Mucosa of descending colon (tissue), 3 donors: ENCODE data around the gene EVC2. TPM values are rescaled to one million over a fixed set of nuclear protein-coding genes. Genes with fewer than 3 reads are reported as not detected.

Experiments
- ATAC-seq: fragments of 200-7000 bp; cut with Tn5 transposase; one replicate; pipeline ENCODE4 v1.9.1; 2020; ENCODE audit warnings: mild to moderate bottlenecking, moderate library complexity
- DNase-seq, 3 donors: peaks; one replicate each; pipeline ENCODE4 v3.0.0-alpha.2; 2020
- H3K36me3 ChIP-seq: fragments of 200-600 bp; one replicate; pipeline ENCODE4 v1.8.0; 2021; ENCODE audit warnings: low read depth, mild to moderate bottlenecking
- H3K4me1 ChIP-seq: fragments of 200-600 bp; one replicate; pipeline ENCODE4 v1.8.0; 2021; ENCODE audit warnings: low read depth, mild to moderate bottlenecking
- H3K4me3 ChIP-seq: fragments of 200-600 bp; one replicate; pipeline ENCODE4 v1.8.0; 2021; ENCODE audit warnings: mild to moderate bottlenecking
- H3K9me3 ChIP-seq: fragments of 200-600 bp; one replicate; pipeline ENCODE4 v1.8.0; 2021; ENCODE audit warnings: mild to moderate bottlenecking
- intact Hi-C, 2 donors: fragments of 100-400 bp; cut with DNase I in 1 of 2; cut with micrococcal nuclease in 1 of 2; formaldehyde crosslinking; loops; one replicate each; pipeline versions ENCODE4 v1.11.0 to v1.11.1; 2022; cut with DNase I, micrococcal nuclease
- total RNA-seq, 3 donors: library from RNA; stranded (reverse); fragmentation: NEBNext Ultra II Directional in 2 of 3; extraction: Animal tissue kit (Norgen Biotek cat#: 25700) in 2 of 3; gene quantifications; one replicate each; pipeline versions ENCODE4 v1.2.1 to v1.2.4, GENCODE V29; 2021 to 2023
- TF ChIP-seq, protein P1 (sequence below): fragments of 200-600 bp; IDR thresholded peaks from one replicate; pipeline ENCODE4 v1.8.0; 2022; ENCODE audit warnings: antibody characterized with exemption, mild to moderate bottlenecking
- donor health status: DM: no; HTN: no; CAD: no; lungs with moderate emphysema.
- donor health status: DM: no; HTN: no; CAD: no.
- donor health status: DM: no; HTN: yes; CAD: no.

EVC2 gene
- total RNA-seq, 3 donors from 2014 or later, result 0.64 to 6.5 (median 1.1) TPM

DNA sequence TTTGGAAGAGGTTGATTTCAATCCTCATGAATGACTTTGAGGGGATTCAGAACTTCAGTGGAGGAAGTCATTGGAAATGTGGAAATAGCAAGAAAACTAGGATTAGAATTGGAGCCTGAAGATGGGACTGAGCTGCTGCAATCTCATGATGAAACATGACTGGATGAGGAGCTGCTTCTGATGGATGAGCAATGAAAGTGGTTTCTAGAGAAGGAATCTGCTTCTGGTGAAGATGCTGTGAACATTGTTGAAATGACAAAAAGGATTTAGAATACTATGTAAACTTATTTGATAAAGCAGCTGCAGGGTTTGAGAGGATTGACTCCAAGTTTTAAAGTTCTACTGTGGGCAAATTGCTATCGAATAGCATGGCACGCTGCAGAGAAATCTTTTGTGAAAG lies 29.7 kb upstream of the EVC2 start:
- no peaks in the 10 kb centered on the region for H3K36me3 ChIP-seq

DNA sequence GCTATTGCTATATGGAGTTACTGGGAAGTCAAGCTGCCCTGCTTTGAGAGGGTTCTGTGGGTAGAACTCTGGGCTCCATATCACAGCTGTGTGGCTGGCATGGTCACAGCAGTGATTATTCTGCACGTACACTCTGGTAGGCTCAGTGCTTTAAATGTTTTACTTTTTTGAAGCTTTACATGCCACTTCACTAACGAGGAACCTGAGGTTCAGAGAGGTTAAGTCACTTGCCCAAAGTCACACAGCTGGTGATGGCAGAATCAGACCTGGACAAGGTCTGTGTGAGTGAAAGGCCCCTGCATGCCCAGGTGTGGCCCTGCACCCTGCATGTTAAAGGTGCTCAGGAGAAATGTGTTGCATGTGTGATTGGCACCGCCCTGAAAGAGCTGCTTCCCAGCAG lies 27.1 kb upstream of the EVC2 start:
- no peak for ATAC-seq
- H3K9me3 ChIP-seq, result no peaks in the 10 kb centered on the region
- no peak overlapping the region for H3K4me3 ChIP-seq
- TF ChIP-seq, protein P1, sequence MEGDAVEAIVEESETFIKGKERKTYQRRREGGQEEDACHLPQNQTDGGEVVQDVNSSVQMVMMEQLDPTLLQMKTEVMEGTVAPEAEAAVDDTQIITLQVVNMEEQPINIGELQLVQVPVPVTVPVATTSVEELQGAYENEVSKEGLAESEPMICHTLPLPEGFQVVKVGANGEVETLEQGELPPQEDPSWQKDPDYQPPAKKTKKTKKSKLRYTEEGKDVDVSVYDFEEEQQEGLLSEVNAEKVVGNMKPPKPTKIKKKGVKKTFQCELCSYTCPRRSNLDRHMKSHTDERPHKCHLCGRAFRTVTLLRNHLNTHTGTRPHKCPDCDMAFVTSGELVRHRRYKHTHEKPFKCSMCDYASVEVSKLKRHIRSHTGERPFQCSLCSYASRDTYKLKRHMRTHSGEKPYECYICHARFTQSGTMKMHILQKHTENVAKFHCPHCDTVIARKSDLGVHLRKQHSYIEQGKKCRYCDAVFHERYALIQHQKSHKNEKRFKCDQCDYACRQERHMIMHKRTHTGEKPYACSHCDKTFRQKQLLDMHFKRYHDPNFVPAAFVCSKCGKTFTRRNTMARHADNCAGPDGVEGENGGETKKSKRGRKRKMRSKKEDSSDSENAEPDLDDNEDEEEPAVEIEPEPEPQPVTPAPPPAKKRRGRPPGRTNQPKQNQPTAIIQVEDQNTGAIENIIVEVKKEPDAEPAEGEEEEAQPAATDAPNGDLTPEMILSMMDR, result no peak
- no peak for DNase-seq
- intact Hi-C loops, result no loop called here
- no peaks in the 10 kb centered on the region for H3K4me1 ChIP-seq
- no peaks in the 10 kb centered on the region for H3K36me3 ChIP-seq

More for the DNA sequence above, 29.7 kb upstream of the EVC2 start:
- H3K4me1 ChIP-seq, result no peaks in the 10 kb centered on the region
- intact Hi-C loops, result no loop called here
- no peak overlapping the region for H3K4me3 ChIP-seq
- no peak for ATAC-seq
- DNase-seq, result no peak
- H3K9me3 ChIP-seq, result no peaks in the 10 kb centered on the region
- TF ChIP-seq, protein P1, result no peak

DNA sequence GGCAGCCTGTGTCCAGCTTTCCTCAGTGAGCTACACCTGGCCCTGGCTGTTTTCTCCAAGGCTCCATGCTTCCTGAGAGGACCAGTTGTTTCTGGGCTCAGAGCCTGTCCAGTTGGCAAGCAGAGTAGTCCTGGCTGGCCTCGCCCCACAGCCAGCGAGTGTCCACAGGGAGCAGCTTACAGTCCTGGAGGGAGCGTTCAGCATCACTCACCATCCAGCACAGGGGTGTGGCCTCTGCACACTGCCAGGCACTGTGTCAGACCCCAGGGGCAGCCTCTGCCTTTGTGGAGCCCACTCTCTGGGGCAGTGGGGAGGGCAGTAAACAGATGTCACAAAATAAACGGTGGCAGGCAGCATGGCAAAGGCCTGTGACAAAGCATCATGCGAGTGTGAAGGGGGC lies 26.5 kb upstream of the EVC2 start:
- no peaks in the 10 kb centered on the region for H3K36me3 ChIP-seq
- ATAC-seq, result no peak
- intact Hi-C loops, result no loop called here

DNA sequence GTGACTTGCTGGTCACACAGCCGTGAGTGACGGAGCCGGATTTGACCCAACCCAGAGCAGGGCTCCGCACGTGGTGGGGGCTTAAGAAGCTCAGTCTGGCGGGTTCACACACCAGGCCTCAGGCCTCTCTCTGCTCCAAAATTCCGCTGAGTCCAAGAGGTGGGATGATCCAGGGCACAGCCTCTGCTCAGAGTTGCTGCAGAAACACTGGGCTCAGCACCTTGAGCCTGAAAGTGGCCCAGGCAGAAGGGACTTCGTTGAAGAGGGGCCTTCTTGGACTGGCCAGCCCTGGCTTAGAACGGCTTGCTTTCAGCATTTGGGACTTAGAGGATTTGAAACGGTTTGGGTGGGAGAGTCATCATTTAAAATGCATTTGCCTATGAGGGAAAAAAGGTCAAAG lies 23.8 kb upstream of the EVC2 start:
- ATAC-seq, result no peak
- H3K36me3 ChIP-seq, result no peaks in the 10 kb centered on the region
- no peak for DNase-seq
- TF ChIP-seq, protein P1, result no peak
- H3K4me3 ChIP-seq, result no peak overlapping the region
- H3K4me1 ChIP-seq, result no peaks in the 10 kb centered on the region
- intact Hi-C loops, result no loop called here
- no peaks in the 10 kb centered on the region for H3K9me3 ChIP-seq

More for the DNA sequence above, 26.5 kb upstream of the EVC2 start:
- TF ChIP-seq, protein P1, result no peak
- no peak for DNase-seq
- no peak overlapping the region for H3K4me3 ChIP-seq
- H3K4me1 ChIP-seq, result no peaks in the 10 kb centered on the region
- no peaks in the 10 kb centered on the region for H3K9me3 ChIP-seq

DNA sequence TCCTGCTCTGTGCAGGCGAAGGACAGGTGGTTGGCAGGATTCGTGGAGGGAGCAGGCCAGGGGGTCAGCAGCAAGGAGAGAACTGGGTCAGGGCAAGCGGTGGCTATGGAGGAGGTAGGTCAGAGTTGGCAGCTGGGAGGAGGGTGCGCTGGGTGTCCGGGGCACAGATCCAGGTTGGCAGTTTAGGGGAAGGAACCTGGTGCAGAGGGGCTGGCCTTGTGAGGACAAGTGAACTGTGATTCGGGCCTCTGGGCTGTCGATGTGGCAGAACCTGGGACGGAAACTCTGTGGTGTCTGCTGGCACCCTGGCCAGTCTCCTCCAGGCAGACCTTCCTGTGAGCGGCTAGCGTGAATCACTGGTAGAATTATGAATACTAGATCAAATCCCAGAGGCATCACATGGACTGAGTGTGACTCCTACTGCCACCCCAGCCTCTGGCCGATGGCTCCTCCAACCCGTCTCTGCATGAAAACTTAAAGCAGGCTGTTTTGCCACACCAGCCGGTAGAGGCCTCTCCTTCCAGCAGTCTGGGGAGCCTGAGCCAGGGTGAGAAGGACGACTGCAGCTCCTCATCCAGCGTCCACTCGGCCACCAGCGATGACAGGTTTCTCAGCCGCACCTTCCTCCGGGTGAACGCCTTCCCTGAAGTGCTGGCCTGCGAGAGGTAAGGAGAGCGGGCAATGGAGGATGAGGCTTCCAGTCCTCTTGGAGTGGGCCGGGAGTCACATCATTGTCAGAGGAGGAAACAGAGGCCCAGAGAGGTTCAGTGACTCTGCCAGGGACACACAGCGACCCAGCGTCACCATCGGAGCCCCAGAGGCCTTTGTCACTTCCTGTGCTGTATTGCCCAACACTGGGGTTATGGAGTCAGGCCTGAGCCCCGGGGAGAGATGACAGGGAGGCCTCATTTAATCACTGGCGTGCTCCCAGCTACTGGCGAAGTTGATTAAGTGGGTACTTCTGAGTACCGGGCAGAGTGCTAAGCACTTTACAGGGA lies 22.9 kb upstream of the EVC2 start:
- Histone ChIP-seq H3K4me3 (no peak overlapping the region), H3K36me3 (no peaks in the 10 kb centered on the region), H3K4me1 (no peaks in the 10 kb centered on the region), H3K9me3 (no peaks in the 10 kb centered on the region)
- intact Hi-C loops, result no loop called here
- TF ChIP-seq, protein P1, result no peak
- DNase-seq (no peak), ATAC-seq (no peak)
